ENCODE measurements around the gene CGB7.

Gene CGB7

DNA sequence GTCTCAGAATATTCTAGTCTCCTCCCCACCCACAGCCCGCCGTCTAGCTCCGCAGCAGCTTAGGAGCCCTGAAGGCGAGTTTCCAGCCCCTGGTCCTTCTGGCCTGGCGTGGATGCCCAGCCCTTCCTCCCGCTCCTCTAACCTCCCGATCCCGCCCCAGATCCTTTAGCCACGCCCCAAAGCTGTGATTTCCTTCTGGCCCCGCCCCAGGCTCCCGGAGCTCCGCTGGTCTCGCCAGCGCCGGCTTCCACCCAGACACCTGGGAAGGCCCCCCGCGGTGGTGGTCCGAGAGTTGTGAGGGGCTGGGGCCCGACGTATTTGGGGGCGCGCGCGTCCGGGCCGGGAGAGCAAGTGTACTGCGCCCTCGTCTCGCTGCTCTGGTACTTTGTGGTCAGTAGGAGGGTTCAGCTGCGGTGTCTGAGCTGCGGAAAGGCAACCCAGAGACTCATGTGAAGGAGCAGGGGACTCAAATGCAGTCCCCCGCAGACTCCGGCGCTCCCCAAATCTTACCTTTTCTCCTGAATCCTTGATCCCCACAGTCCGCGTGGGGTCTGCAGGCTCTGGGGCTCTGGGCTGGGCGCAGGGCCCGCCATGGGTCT is at the start of gene CGB7:
TSS of gene CGB7 (minus strand) at position 114 of the 599 bp plus-strand sequence. CDS start 2,374 bp downstream, outside the sequence.
- peak within 1 kb of the TSS; percentile 87 for H3K4me3 Mint-ChIP-seq
- H3K9me3 Mint-ChIP-seq: no peaks in the 10 kb centered on the region
- no peak within 1 kb of the TSS for H3K27ac Mint-ChIP-seq
- peaks cover 15% of the 10 kb centered on the region for H3K4me1 Mint-ChIP-seq
- no peaks in the 10 kb centered on the region for H3K36me3 Mint-ChIP-seq
- H3K27me3 Mint-ChIP-seq: peaks cover 17% of the 10 kb centered on the region

DNA sequence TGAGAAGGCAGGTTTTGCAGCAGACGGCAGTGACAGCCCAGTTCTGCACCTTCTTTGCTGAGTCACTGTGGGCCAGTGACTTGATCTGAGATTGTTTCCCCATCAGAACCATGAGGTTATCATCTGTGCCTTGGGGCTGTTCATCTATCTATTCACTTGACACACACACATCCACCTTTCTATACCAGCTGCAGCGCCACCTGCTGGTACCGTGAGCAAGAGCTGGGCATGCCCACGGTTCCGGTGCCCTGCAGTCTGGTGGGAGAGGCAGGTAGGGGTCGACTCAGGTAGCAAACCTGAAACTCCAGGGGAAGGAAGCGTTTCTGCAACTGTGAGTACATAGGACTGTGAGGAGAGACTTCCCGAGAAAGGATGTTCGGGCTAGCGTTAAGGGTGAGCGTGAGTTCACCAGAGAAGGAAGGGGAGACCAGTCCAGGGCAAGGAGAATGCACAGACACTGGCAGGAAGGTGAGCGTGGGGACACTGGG is 49.1 kb upstream of the CGB7 start:
- H3K27ac Mint-ChIP-seq: peak overlapping the region; percentile 27
- H3K4me1 Mint-ChIP-seq: peaks cover 12% of the 10 kb centered on the region
- no peaks in the 10 kb centered on the region for H3K9me3 Mint-ChIP-seq
- no peaks in the 10 kb centered on the region for H3K27me3 Mint-ChIP-seq
- peaks cover 19% of the 10 kb centered on the region for H3K36me3 Mint-ChIP-seq
- no peak overlapping the region for H3K4me3 Mint-ChIP-seq

DNA sequence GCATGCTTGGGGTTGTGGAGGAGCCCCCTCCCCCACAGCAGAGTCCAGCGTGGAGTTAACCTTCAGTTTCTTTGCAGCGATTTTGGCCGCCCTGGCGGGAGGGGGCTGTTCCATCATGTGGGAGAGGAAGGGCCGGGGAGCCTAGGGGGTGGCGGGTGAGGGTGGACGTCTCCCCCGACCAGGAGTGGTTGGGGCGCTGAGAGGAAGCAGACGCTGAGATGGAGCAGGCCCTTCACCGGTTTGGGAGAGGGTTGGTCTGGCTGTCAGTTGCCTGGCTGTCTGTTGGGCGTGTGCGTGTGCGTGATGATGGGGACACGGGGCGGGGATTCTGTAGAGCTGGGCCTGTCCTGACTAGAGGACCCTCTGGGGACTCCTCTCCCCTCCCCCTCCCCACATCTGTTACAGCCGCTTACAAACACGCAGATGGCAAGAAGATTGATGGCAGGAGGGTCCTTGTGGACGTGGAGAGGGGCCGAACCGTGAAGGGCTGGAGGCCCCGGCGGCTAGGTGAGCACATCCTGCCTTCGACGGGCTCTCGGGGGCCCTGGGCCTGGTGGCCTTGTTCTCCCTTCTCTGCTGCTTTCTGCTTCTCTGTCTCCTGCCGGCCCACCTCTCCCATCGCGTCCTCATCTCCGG is 46.8 kb upstream of the CGB7 start:
- Mint-ChIP-seq H3K27me3 (no peaks in the 10 kb centered on the region), H3K36me3 (peaks cover 25% of the 10 kb centered on the region), H3K9me3 (no peaks in the 10 kb centered on the region), H3K27ac (no peak overlapping the region), H3K4me3 (no peak overlapping the region), H3K4me1 (peaks cover 12% of the 10 kb centered on the region)

DNA sequence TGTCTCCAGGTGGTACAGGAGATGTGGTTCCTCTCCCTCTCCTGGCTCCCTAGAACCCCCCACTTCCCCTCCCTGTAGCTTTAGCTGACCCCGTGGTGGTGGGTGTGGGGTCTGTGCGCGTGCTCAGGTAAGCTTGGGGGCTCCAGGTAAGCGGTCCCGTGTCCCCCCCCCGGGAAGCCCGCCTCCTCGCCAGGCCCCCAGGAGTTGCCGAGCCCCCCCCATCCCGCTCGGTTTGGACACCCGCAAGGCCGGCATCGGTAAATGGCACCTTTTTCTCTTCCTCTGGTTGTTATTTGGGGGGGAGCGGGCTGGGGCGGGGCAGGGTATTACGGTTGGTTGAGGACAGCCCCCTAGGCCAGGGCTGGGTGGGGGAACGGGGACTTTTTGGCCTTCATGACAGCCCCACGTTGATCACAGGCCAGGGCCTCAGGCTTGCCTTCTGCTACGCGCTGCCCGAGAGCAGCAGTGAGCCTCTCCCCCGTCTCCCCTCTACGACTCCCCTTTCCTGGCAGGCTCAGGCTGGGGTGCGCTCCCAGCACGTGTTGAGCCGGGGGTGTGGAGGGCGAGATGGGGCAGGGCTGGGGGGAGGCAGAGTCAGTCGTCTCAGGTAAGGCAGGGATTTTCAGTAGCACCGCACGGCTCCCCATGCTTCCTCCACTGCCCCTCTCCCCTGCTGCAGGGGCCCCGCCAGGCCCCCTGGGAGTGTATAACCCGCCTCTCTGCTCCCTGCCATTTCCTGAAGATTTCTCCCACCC is 46.0 kb upstream of the CGB7 start:
- Mint-ChIP-seq H3K4me1 (peaks cover 12% of the 10 kb centered on the region), H3K27me3 (no peaks in the 10 kb centered on the region), H3K9me3 (no peaks in the 10 kb centered on the region), H3K4me3 (no peak overlapping the region), H3K36me3 (peaks cover 23% of the 10 kb centered on the region), H3K27ac (no peak overlapping the region)

DNA sequence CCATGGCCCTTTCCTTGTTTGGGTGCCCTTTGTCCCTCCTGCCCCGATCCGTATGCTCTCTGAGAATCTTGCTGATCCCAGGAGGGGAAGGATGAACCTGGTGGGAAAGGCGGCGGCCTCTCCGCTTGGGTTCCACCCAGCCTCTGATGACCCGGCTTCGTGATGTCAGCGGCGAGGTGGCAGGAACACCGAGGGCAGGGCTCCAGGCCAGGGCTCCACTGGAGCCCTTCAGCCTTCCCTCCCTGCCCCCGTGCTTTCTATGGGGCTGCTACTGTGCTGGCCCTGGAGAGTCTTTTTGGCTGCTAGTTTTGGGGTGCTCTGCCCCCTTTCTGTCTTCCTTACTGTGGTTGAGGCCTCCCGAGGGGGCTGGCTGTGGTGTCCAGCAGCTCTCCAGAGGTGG is 44.8 kb upstream of the CGB7 start:
- Mint-ChIP-seq H3K9me3 (no peaks in the 10 kb centered on the region), H3K4me3 (no peak overlapping the region), H3K27me3 (no peaks in the 10 kb centered on the region), H3K4me1 (peaks cover 12% of the 10 kb centered on the region), H3K36me3 (peaks cover 20% of the 10 kb centered on the region), H3K27ac (no peak overlapping the region)

DNA sequence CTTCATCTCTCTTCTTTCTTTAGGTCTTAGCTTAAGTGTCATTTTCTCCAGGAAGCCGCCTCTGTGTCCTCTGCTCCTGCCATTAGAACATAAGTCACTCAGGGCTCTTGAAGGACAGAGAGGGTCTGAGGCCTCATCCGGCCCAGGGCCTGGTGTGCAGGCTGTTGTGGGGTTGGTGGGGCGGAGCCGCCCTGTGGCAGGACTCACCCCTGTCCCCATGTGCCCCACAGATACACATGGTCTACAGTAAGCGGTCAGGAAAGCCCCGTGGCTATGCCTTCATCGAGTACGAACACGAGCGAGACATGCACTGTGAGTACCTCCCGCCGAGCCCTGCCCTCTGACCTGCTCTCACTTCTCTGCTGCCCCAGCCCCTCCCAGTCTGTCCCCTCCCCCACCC is 43.6 kb upstream of the CGB7 start:
- peak overlapping the region; percentile 30 for H3K27ac Mint-ChIP-seq
- peaks cover 13% of the 10 kb centered on the region for H3K36me3 Mint-ChIP-seq
- H3K27me3 Mint-ChIP-seq: no peaks in the 10 kb centered on the region
- no peak overlapping the region for H3K4me3 Mint-ChIP-seq
- no peaks in the 10 kb centered on the region for H3K9me3 Mint-ChIP-seq
- peaks cover 6% of the 10 kb centered on the region for H3K4me1 Mint-ChIP-seq

DNA sequence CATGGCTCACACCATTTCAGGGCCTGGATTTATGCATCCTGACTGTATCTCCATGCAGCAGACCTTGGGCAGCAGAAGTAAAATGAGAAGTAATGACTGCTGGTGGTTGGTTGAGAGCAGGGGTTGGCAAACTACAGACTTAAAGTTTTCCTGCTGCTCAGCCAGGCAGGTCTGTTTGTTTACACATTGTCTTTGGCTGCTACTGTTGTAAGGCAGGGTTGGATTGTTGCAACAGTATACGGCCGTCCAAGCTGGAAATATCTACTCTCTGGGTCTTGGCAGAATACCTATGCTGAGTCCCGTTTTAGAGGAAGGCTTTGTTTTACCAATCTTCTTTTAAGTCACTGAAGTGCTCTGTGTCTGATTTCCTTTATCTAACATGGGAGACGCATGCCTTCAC is 41.2 kb upstream of the CGB7 start:
- no peaks in the 10 kb centered on the region for H3K9me3 Mint-ChIP-seq
- H3K27ac Mint-ChIP-seq: no peak overlapping the region
- peaks cover 8% of the 10 kb centered on the region for H3K4me1 Mint-ChIP-seq
- H3K27me3 Mint-ChIP-seq: no peaks in the 10 kb centered on the region
- no peak overlapping the region for H3K4me3 Mint-ChIP-seq
- H3K36me3 Mint-ChIP-seq: peaks cover 9% of the 10 kb centered on the region

DNA sequence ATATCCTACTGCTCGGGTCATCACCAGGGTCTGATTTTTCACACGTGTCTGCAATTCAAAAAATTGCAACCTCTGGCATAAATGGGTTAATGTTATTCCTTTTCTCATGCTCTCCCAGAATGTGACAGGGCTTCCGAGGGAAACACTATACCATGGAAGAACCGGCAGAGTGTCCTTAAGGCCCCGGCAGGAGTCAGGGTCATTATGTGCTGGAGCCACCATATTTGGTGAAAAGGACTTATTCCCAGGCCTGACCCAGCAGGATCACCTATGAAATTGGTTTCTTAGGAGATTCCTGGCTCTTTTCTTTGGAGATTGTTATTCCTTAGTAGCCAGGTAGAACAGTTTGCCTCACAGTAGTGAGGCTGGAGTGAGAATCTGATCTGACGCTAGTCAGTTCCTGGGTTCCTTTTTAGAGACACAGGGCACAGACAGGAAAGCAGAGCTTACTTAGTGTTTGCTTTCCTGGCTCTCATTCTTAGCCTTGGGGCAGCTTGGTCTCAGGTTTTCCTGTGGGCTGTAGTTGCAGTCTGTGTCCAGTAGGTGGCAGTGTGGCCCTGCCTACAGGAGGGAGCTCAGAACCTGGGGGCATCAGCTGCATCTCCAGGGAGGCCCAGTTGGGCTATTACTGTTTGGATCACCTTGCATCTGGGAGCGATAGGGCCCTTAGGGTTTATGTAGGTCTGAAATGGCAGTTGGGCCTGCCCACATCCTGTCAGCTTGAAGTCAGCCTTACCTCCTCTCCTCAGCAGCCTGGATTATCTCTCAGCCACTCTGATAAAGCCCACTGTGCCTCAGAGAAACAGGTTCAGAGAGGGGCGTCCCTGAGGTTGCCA is 40.1 kb upstream of the CGB7 start:
- Mint-ChIP-seq H3K4me3 (no peak overlapping the region), H3K27me3 (no peaks in the 10 kb centered on the region), H3K4me1 (peaks cover 8% of the 10 kb centered on the region), H3K9me3 (no peaks in the 10 kb centered on the region), H3K36me3 (peaks cover 9% of the 10 kb centered on the region), H3K27ac (no peak overlapping the region)

DNA sequence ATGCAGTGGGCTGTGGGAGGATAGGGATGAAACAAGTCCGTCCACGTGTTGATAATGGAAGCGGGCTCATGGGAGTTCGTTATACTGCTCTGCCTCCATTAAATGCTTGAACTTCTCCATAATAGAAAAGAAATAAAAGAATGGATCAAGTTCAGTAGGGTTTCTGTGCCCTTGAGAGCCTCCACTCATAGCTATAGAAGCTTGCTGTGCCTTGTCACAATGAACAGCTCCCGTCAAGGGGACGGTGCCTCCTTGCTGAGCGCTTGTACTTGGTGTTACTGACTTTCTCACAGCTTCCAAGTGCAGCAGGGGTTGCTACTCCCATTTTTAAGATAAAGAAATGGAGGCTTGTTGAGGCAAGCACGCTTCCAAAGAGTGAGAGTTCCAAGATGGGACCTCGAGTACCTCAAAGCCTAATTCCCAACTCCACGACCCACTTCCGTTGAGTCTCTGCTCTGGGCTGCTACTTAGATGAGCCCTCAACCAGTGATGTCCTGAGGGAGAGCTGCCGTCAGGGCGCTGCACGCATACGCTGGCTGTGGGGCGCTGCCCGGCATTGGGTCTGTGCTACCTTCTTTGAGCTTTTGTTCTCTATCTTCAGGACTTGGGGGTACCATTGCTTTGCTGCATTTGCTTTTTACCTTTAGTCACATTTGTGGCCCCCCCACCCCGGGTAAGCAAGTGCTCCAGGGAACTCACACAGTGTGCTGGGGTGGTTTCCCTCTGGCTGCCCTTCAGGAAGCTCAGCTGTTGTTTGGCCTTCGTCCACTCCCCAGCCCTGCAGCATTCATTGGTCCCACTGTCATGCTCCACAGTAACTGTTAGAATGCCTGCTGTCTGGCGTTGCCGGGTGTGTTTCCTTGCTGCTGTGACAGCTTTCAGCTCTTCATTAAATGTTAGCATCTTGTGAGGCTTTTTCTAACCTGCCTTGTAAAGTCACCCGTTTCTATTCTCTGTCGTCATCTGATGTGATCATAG is 37.2 kb upstream of the CGB7 start:
- H3K27ac Mint-ChIP-seq: no peak overlapping the region
- peaks cover 12% of the 10 kb centered on the region for H3K36me3 Mint-ChIP-seq
- H3K4me1 Mint-ChIP-seq: peaks cover 19% of the 10 kb centered on the region
- H3K4me3 Mint-ChIP-seq: no peak overlapping the region
- H3K9me3 Mint-ChIP-seq: no peaks in the 10 kb centered on the region
- no peaks in the 10 kb centered on the region for H3K27me3 Mint-ChIP-seq

DNA sequence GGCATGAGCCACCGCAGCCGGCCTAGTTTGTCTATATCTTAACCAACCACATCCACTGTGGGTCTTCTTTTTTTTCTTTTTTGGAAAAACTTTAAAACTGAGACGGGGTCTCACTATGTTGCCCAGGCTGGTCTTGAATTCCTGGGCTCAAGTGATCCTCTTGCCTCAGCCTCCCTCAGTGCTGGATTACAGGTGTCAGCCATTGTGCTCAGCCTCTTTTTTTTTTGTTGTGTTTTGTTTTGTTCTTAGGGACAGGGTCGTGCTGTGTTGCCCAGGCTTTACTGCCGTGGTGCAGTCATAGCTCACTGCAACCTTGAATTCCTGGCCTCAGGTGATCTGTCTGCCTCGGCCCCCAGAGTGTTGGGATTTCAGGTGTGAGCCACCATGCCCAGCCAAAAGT is 35.1 kb upstream of the CGB7 start:
- Mint-ChIP-seq H3K9me3 (no peaks in the 10 kb centered on the region), H3K27me3 (no peaks in the 10 kb centered on the region), H3K4me1 (peaks cover 30% of the 10 kb centered on the region), H3K27ac (peak overlapping the region; percentile 46), H3K4me3 (no peak overlapping the region), H3K36me3 (peaks cover 9% of the 10 kb centered on the region)

DNA sequence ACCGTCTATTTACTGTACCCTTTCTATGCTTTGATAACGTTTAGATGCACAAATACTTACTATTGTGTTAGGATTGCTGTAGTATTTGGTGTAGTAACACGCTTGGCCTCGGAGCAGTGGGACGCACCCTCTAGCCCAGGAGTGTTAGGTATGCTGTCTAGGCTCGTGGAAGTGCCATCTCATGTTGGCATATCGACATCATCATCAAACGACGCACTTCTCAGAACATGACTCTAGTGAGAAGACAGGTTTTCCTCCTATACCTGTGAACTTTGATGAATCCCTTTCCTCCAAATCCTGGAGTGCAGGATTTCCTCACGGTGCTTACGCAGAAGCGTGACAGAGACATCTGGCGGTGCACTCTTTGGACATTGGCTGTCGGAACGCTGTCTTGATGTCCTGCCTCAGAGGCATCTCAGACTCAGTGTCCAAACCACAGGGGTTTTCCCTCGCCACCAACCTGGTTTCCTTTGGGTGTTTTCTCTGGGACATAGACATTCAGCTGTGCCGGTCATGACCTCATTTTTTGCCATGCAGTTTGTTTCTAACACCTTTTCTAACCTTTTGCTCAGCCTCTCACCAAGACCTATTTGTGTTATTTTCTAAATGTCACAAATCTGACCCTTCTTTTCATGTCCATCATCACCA is 34.0 kb upstream of the CGB7 start:
- H3K27me3 Mint-ChIP-seq: no peaks in the 10 kb centered on the region
- H3K36me3 Mint-ChIP-seq: peaks cover 15% of the 10 kb centered on the region
- H3K9me3 Mint-ChIP-seq: no peaks in the 10 kb centered on the region

DNA sequence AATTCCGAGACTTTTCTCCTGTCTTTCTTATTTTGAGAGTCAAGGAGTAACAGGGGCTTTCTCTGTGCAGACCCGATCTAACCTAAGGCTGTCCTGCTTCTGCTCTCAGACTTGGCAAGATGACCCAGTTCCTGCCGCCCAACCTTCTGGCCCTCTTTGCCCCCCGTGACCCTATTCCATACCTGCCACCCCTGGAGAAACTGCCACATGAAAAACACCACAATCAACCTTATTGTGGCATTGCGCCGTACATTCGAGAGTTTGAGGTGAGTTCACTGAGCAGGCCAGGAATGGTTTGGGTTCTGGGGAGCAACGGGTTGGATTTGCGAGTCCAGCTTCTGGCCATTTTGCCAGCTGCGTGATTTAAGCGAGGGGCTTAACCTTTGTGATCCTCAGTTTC is 28.7 kb upstream of the CGB7 start:
- H3K36me3 Mint-ChIP-seq: peaks cover 14% of the 10 kb centered on the region
- peak overlapping the region; percentile 98 for H3K4me3 Mint-ChIP-seq
- peak overlapping the region; percentile 96 for H3K27ac Mint-ChIP-seq
- peaks cover 38% of the 10 kb centered on the region for H3K4me1 Mint-ChIP-seq
- H3K27me3 Mint-ChIP-seq: no peaks in the 10 kb centered on the region
- H3K9me3 Mint-ChIP-seq: no peaks in the 10 kb centered on the region

More for the DNA sequence above, 34.0 kb upstream of the CGB7 start:
- Mint-ChIP-seq H3K4me3 (no peak overlapping the region), H3K27ac (no peak overlapping the region), H3K4me1 (peaks cover 38% of the 10 kb centered on the region)

DNA sequence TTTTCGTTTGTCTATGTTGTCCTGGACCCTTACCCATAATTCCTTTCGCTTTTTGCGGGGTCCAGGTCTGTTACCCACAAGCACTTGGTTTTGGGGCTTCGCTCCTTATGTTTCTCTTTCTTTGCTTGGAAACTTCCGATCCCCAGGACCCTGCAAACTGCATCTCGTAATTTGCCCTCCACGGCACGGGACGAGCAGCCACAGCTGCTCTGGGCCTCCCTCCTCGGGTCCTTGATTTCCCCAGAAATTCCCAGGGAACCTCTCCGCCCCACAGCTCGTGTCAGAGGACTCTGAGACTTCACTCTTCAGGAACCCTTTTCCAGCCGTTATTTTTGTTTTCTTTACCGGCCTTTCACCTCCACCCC is 28.3 kb upstream of the CGB7 start:
- peaks cover 38% of the 10 kb centered on the region for H3K4me1 Mint-ChIP-seq
- peak overlapping the region; percentile 98 for H3K4me3 Mint-ChIP-seq
- peaks cover 13% of the 10 kb centered on the region for H3K36me3 Mint-ChIP-seq
- peak overlapping the region; percentile 96 for H3K27ac Mint-ChIP-seq
- no peaks in the 10 kb centered on the region for H3K27me3 Mint-ChIP-seq
- H3K9me3 Mint-ChIP-seq: no peaks in the 10 kb centered on the region

Measured in activated naive CD4-positive, alpha-beta T cell treated with anti-CD3 and anti-CD28 coated beads, Interleukin-2, amount 50 U/mL, for 24 hours (primary cell).